NT2/D1 (cell line): ENCODE results near the gene ASCL2.

Experiments used
- SUZ12 ChIP-seq: IDR thresholded peaks from 2 replicates; pipeline ENCODE4 v1.6.1; 2011; ENCODE audit not compliant: insufficient read length, insufficient read depth; ENCODE audit errors: extremely low read depth
- YY1 ChIP-seq: IDR thresholded peaks from 2 replicates; pipeline ENCODE4 v1.6.1; 2011; ENCODE audit not compliant: insufficient read length, insufficient read depth

- TF ChIP-seq YY1 = no peak
- no peak for TF ChIP-seq SUZ12
These were observed 14.0 kb downstream of the ASCL2 start for GRCh38 chr11:2256293-2256913.
